T-helper 9 cell (primary cell): ENCODE results near the gene TARBP1.
"Not testable (repeated sequence)": the region's sequence is repeated elsewhere in the genome, so short reads cannot be mapped to it uniquely, and the experiment has no call there.

Source experiments
- DNase-seq: peaks from one replicate; pipeline ENCODE4 v3.0.0-alpha.2; 2020
- total RNA-seq, 2 donors: gene quantifications; one replicate each; lab custom pipeline; 2026; lab: John Stamatoyannopoulos, UW

TARBP1 gene, protein sequence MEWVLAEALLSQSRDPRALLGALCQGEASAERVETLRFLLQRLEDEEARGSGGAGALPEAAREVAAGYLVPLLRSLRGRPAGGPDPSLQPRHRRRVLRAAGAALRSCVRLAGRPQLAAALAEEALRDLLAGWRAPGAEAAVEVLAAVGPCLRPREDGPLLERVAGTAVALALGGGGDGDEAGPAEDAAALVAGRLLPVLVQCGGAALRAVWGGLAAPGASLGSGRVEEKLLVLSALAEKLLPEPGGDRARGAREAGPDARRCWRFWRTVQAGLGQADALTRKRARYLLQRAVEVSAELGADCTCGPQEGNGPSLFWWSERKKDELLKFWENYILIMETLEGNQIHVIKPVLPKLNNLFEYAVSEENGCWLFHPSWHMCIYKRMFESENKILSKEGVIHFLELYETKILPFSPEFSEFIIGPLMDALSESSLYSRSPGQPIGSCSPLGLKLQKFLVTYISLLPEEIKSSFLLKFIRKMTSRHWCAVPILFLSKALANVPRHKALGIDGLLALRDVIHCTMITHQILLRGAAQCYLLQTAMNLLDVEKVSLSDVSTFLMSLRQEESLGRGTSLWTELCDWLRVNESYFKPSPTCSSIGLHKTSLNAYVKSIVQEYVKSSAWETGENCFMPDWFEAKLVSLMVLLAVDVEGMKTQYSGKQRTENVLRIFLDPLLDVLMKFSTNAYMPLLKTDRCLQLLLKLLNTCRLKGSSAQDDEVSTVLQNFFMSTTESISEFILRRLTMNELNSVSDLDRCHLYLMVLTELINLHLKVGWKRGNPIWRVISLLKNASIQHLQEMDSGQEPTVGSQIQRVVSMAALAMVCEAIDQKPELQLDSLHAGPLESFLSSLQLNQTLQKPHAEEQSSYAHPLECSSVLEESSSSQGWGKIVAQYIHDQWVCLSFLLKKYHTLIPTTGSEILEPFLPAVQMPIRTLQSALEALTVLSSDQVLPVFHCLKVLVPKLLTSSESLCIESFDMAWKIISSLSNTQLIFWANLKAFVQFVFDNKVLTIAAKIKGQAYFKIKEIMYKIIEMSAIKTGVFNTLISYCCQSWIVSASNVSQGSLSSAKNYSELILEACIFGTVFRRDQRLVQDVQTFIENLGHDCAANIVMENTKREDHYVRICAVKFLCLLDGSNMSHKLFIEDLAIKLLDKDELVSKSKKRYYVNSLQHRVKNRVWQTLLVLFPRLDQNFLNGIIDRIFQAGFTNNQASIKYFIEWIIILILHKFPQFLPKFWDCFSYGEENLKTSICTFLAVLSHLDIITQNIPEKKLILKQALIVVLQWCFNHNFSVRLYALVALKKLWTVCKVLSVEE (N-terminal part only)
- total RNA-seq, result 54.6 to 76.5 reads per million in 2 donors

- peak; percentile 51 for DNase-seq
These were observed at the start of gene TARBP1 for GRCh38 chr1:234478481-234479309. Gene TARBP1, minus strand, starts transcription at chr1:234479179. Its CDS starts 76 bp downstream, at chr1:234479103.

- DNase-seq, result no peak
These were observed 49.3 kb upstream of the TARBP1 start for GRCh38 chr1:234528074-234528865.

DNA sequence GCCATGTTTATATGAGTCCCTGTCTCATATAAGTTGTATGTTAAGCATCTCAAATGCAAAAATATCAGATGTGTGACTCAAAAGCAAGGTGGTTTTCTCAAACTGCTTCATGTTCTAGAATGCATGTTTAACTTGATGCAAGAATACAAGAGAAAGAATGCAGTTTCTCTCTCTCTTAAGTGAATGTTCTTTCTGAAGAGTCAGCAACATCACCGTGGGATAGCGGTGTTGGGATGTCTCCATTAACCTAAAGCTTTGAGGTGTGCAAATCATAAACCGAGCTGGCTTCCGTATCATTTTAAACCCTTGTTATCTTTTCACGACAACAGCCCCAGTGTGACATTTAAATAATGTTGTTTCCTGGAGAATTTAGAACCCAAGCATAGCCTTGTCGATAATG is 48.4 kb upstream of the TARBP1 start:
- DNase-seq, result no peak

DNA sequence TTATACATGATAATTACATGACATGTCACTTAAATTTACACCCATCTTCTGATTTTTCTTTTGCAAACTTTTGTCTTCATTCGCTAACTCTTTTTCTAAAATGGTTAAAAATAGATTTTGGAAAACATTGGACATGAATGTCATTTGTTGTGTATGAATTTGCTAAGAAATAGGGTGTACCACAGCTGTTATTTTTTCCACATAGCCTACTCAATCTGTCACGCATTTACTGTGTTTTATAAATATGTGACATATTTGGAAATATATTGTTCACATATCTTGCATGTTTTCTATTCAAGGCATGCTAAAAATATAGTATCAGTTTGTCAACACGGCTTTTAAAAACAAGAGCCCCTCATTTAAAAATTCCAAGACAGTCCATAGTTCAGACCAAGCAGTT is 47.9 kb upstream of the TARBP1 start:
- no peak for DNase-seq

- no peak for DNase-seq
These were observed 46.3 kb upstream of the TARBP1 start for GRCh38 chr1:234525099-234525799.

DNA sequence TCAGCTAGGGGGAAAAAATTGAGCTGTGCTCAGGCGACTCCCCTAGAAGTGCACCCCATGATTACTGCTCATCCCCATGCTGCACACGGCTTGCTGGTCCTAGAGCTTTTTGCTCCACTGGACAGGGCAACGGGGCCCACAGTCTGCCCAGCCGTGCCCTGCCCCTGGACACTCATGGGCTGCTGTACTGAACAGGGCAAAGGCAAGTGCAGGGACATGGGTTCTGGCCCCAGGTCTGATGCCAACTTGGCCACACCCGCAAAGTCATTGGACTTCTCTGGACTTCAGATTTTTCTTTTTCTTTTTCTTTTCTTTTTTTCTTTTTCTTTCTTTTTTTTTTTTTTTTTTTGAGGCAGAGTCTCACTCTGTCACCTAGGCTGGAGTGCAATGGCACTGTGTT is 42.9 kb upstream of the TARBP1 start:
- DNase-seq, result no peak

DNA sequence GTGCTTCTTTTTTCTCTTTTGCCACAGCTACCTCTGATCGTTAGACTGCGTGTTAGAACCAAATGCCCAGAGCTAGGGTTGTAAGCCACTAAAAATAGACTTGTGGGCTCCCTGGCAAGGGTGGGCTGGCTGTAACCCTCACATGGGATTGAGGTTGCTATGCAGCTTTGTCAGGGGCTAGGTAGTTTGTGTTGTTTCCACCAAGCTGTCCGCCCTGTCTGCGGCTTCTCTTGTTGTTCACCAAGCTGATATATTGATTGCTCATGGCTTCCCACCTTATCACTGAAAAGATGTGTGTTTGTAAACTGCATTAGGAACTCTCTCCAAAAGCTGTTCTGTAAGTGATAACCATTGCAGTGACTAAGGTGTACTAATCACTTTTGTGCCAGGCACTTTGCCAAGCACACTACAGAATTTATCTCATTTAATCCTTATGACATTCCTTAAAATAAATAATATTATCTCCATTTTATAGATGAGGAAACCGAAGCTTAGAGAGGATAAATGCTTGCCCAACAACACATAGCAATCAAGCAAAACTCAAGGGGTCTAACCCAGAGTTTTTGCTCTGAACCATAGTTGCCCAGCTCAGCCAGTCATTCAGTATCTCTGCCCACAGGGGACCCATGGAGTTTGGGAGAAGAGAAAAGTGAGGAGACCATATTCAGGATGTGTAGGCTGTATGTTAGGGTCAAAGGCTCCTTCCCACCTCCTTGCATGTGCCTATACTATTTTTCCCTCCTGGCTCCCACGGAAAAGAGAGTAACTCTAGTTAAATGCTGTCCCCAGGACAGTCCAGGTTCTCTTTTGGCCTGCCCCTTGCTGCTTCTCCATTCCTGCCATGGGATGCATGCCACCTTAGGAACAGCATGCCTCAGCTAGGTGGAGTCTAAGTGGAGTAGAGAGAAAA is 42.2 kb upstream of the TARBP1 start:
- DNase-seq, result no peak

- no peak for DNase-seq
These were observed 40.5 kb upstream of the TARBP1 start for GRCh38 chr1:234519506-234519905.

DNA sequence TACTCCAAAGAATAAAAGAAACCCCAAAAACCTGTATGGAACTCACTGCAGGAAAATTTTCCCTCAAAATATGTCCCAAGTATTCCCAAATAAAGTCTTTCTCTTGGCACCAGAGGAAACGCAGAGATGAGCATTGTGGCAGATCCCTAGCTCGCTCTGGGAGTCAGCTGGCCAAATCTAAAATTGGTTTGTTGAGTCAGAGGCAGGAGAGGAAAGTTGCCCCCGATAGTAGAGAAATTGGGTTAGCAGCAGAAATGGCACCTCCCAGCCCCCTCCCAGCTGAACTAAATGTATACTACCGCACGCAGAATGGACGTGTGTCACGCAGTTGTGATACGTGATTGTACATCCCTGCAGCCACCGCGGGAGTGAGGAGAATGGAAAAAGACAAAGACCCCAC is 39.9 kb upstream of the TARBP1 start:
- no peak for DNase-seq

GRCh38 chr1:234518086-234518485 is 39.1 kb upstream of the TARBP1 start:
- not testable (repeated sequence) for DNase-seq

DNA sequence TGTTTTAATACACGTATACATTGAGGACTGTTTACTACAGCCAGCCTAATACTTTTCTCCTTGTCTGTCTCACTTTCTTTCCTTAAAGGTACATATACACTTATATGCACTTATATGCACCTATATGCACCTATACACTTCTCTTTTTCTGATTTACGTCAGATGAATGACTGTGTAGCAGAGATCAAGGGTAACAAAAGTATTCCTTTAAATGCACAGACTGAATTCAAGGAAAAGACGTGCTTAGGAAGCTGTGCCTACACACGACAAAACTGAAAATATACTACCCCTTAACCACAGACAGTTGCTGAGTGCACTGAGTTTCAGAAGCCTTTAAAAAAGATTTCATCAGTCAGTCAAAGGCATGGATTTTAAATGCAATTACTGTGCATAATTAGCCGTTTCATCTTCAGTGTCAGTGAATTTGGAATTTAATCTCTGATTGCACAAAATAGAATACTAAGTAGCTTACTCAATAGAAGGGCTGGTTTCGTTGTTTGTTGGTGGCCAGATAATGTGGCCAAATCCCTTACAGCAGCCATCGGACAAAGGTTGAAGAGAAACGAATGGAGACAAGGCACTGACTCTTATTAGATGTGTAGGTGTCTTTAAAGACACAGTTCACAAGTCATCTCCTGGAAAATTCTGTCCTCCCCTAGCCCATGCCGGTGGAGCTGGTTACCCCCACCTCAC is 38.3 kb upstream of the TARBP1 start:
- DNase-seq, result no peak

GRCh38 chr1:234515821-234516241 is 36.9 kb upstream of the TARBP1 start:
- DNase-seq, result no peak

DNA sequence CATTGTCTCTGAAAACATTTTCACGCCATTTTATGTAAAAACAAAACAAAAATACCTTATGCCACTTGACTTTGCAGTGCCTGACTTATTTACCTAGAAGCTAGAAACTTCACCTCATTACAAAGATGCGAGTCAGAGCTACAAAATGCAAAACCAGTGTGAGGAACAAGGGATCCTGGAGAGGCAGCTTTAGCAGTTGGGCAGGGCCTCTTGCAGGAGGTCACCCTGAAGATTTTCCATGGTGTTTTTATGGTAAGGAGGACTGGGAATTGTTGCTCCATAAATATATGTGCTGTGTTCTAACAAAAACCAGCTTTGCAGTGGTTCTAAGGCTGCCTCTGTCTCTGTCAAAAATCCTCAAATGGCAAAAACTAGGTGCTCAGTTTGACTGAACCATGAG is 36.4 kb upstream of the TARBP1 start:
- no peak for DNase-seq

DNA sequence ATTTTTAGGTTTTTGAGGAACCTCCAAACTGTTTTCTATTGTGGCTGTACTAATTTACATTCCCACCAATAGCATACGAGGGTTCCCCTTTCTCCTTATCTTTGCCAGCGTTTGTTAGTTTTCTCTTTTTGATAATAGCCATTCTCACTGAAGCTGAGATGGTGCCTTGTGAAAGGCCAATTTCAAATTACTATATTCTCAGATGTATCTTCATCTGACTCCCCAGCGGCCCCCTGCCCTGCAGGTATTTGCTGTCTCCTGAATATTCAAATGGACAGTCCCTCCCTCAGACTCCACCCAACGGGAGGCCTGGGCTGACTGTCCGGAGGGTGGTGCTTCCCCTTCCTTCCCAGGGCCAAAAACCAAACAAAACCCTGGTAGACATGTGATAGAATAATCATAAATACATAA is 33.5 kb upstream of the TARBP1 start:
- DNase-seq, result no peak

- DNase-seq, result no peak
These were observed 30.7 kb upstream of the TARBP1 start for GRCh38 chr1:234509457-234510328.

DNA sequence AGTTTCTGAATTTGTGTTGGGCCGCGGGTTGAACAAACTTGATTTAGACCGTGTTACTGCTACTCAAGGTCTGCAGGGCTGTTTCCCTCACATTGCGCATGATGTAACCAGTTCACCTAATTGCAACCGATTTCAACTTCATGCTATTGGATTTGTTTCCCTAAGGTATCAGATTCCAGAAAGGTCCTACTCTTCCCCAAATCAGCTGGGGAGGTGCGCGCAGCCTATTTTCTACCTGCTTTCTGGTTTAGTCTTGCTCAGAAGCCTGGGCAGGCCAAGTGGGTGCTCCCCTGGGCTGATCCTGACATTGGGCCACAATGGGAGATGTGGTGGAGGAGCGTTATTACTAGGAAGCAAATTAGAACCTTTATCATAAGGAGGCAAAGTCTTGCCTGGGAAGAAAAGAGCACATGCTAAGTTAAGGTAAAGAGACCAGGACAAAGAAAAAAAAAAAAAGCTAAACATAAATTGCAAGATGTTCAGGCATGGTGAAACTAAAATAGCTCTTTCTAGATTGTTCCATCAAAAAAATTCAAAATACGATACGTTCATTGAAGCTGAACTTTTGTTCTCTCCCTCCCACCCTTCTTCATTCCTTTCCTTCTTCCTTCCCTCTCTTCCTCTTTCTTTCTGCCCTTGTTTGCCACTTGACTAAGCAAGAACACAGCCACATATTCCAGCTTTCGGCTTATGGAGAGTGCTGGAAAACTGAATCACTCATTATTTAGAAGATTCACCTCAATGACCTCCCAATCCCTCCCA is 28.8 kb upstream of the TARBP1 start:
- no peak for DNase-seq

DNA sequence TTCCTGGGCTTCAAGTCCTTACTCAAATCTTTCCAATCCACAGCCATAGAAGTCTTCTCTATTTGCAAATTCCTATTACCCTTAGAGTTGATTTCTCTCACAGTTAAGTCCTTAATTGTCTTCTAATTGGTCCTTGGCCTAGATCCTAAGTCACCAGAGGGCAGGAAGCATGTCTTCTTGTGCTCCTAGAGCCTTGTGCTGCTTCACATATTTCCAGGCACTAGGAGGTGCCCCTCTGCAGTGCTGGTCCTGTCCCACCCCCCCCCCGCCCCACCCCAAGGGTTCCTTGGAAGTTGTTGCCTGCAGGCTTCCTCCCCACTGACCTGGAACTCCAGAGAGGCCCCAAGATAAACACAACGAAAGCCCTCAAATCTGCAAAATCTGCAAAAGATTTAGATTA is 28.1 kb upstream of the TARBP1 start:
- no peak for DNase-seq
